ENCODE measurements around the gene ACTR5. TPM values are rescaled to one million over a fixed set of nuclear protein-coding genes. Genes with fewer than 3 reads are reported as not detected.

The ACTR5 gene
- polyA plus RNA-seq, 1 of the 3 experiments (the other 2 are of a cell fraction) = 9.7 TPM

GRCh38 chr20:38759106-38759505, 10.8 kb downstream of the ACTR5 start:
- ChIA-PET CTCF (interaction anchor here (0.6 to 15.8 kb wide), 4 partner anchors 8 to 199 kb away, joined by 4 to 321 read pairs (median 52); partner anchors contain the start of gene ACTR5), POLR2A (no interaction called here)
- H3K36me3 ChIP-seq (replicated peaks in 1 of 2; ENCODE audit: control insufficient read depth in 1 of 2, insufficient read depth in 2 of 2, low read length in 1 of 2) = peaks cover 37 to 73% of the 10 kb centered on the region in 2 experiments
- no peaks in the 10 kb centered on the region for H3F3A ChIP-seq (replicated peaks; ENCODE audit: insufficient read depth)
- no peak for DNase-seq
- no peaks in the 10 kb centered on the region for H3K27me3 ChIP-seq (ENCODE audit: insufficient read depth)
- H4K20me1 ChIP-seq (ENCODE audit: insufficient read depth) = no peaks in the 10 kb centered on the region
- H3K4me3 ChIP-seq (ENCODE audit: low read depth in 2 of 2, low read length in 1 of 2) = no peak overlapping the region
- TF ChIP-seq, protein P1, sequence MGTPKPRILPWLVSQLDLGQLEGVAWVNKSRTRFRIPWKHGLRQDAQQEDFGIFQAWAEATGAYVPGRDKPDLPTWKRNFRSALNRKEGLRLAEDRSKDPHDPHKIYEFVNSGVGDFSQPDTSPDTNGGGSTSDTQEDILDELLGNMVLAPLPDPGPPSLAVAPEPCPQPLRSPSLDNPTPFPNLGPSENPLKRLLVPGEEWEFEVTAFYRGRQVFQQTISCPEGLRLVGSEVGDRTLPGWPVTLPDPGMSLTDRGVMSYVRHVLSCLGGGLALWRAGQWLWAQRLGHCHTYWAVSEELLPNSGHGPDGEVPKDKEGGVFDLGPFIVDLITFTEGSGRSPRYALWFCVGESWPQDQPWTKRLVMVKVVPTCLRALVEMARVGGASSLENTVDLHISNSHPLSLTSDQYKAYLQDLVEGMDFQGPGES (IDR thresholded peaks at IDR 0.05; ENCODE audit: low read depth, low read length) = no peak
- TF ChIP-seq NFIC (IDR thresholded peaks at IDR 0.05; ENCODE audit: borderline replicate concordance) = no peak
- TF ChIP-seq, protein P2, sequence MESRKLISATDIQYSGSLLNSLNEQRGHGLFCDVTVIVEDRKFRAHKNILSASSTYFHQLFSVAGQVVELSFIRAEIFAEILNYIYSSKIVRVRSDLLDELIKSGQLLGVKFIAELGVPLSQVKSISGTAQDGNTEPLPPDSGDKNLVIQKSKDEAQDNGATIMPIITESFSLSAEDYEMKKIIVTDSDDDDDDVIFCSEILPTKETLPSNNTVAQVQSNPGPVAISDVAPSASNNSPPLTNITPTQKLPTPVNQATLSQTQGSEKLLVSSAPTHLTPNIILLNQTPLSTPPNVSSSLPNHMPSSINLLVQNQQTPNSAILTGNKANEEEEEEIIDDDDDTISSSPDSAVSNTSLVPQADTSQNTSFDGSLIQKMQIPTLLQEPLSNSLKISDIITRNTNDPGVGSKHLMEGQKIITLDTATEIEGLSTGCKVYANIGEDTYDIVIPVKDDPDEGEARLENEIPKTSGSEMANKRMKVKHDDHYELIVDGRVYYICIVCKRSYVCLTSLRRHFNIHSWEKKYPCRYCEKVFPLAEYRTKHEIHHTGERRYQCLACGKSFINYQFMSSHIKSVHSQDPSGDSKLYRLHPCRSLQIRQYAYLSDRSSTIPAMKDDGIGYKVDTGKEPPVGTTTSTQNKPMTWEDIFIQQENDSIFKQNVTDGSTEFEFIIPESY (IDR thresholded peaks at IDR 0.05; ENCODE audit: borderline replicate concordance, low read depth) = no peak
- H3K9me2 ChIP-seq = no peaks in the 10 kb centered on the region
- WGBS (ENCODE audit: low lambda C conversion rate) = 92% methylated on average over 7 of the region's 7 CpGs
- no peaks in the 10 kb centered on the region for H3K4me1 ChIP-seq (ENCODE audit: control insufficient read depth in 1 of 2, insufficient read depth in 2 of 2, low read depth in 1 of 2, low read length in 1 of 2)
- no peak overlapping the region for H2AFZ ChIP-seq (ENCODE audit: low read depth)
- no peak overlapping the region for H3K4me2 ChIP-seq
- H3K27ac ChIP-seq (ENCODE audit: low read depth in 2 of 2, low read length in 1 of 2) = no peak overlapping the region
- H3K9ac ChIP-seq = no peak overlapping the region
- no peaks in the 10 kb centered on the region for H3K9me3 ChIP-seq
- H3K79me2 ChIP-seq (ENCODE audit: insufficient read depth) = no peaks in the 10 kb centered on the region

GRCh38 chr20:38760978-38761377, 12.7 kb downstream of the ACTR5 start:
- Histone ChIP-seq H3K27ac (ENCODE audit: low read depth in 2 of 2, low read length in 1 of 2) (no peak overlapping the region), H3K9ac (no peak overlapping the region), H3K36me3 (replicated peaks in 1 of 2; ENCODE audit: control insufficient read depth in 1 of 2, insufficient read depth in 2 of 2, low read length in 1 of 2) (peaks cover 30 to 73% of the 10 kb centered on the region in 2 experiments), H3K9me2 (no peaks in the 10 kb centered on the region), H3K9me3 (no peaks in the 10 kb centered on the region), H2AFZ (ENCODE audit: low read depth) (no peak overlapping the region), H3K4me3 (ENCODE audit: low read depth in 2 of 2, low read length in 1 of 2) (no peak overlapping the region), H3K4me1 (ENCODE audit: control insufficient read depth in 1 of 2, insufficient read depth in 2 of 2, low read depth in 1 of 2, low read length in 1 of 2) (peaks cover 0 to 9% of the 10 kb centered on the region in 2 experiments; a peak in 1 of 4 replicates), H3K27me3 (ENCODE audit: insufficient read depth) (no peaks in the 10 kb centered on the region), H3K79me2 (ENCODE audit: insufficient read depth) (no peaks in the 10 kb centered on the region), H4K20me1 (ENCODE audit: insufficient read depth) (no peaks in the 10 kb centered on the region), H3F3A (replicated peaks; ENCODE audit: insufficient read depth) (no peaks in the 10 kb centered on the region), H3K4me2 (no peak overlapping the region)
- WGBS (ENCODE audit: low lambda C conversion rate) = 93% methylated on average over 4 of the region's 4 CpGs
- TF ChIP-seq FOSL2 (IDR thresholded peaks at IDR 0.05; ENCODE audit: borderline replicate concordance, low read depth) = no peak
- TF ChIP-seq, protein P3, sequence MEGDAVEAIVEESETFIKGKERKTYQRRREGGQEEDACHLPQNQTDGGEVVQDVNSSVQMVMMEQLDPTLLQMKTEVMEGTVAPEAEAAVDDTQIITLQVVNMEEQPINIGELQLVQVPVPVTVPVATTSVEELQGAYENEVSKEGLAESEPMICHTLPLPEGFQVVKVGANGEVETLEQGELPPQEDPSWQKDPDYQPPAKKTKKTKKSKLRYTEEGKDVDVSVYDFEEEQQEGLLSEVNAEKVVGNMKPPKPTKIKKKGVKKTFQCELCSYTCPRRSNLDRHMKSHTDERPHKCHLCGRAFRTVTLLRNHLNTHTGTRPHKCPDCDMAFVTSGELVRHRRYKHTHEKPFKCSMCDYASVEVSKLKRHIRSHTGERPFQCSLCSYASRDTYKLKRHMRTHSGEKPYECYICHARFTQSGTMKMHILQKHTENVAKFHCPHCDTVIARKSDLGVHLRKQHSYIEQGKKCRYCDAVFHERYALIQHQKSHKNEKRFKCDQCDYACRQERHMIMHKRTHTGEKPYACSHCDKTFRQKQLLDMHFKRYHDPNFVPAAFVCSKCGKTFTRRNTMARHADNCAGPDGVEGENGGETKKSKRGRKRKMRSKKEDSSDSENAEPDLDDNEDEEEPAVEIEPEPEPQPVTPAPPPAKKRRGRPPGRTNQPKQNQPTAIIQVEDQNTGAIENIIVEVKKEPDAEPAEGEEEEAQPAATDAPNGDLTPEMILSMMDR (IDR thresholded peaks at IDR 0.05) = no peak
- no peak for TF ChIP-seq CHD2 (IDR thresholded peaks at IDR 0.05; ENCODE audit: low read length, partially characterized antibody)
- no peak for TF ChIP-seq SIN3A (IDR thresholded peaks at IDR 0.05; ENCODE audit: borderline replicate concordance, low read depth, low read length)
- no peak for TF ChIP-seq GABPA (IDR thresholded peaks at IDR 0.05; ENCODE audit: low read depth)
- TF ChIP-seq FOXJ3 (CRISPR knock-in tag; IDR thresholded peaks at IDR 0.05) = no peak
- no peak for TF ChIP-seq YY1 (IDR thresholded peaks at IDR 0.05; ENCODE audit: low read depth)
- ChIA-PET CTCF (interaction anchor here (1.6 to 15.8 kb wide), 4 partner anchors 10 to 134 kb away, joined by 5 to 321 read pairs (median 53); partner anchors contain the start of gene ACTR5), POLR2A (no interaction called here)
- no peak for DNase-seq

Measured in SK-N-SH (cell line).